ENCODE data around the gene DNAJC22. TPM values are rescaled to one million over a fixed set of nuclear protein-coding genes. Genes with fewer than 3 reads are reported as not detected.

DNAJC22 gene
- total RNA-seq, 4 donors from 2014 or later: 0.17 to 0.34 (median 0.26) TPM; not detected in 1

- H3K27me3 ChIP-seq: peaks cover 18 to 100% (median 63%) of the 10 kb centered on the region in 4 donors
- DNase-seq (ENCODE audit: extremely low spot score): no peak
These were observed 2.1 kb downstream of the DNAJC22 start for GRCh38 chr12:49348781-49349180.

GRCh38 chr12:49349266-49349665 is 2.6 kb downstream of the DNAJC22 start:
- TF ChIP-seq POLR2AphosphoS5 (IDR thresholded peaks at IDR 0.05) (no peak), EP300 (IDR thresholded peaks at IDR 0.05) (no peak), POLR2A (IDR thresholded peaks at IDR 0.05; ENCODE audit: low read depth) (no peak)
- TF ChIP-seq, protein P1, sequence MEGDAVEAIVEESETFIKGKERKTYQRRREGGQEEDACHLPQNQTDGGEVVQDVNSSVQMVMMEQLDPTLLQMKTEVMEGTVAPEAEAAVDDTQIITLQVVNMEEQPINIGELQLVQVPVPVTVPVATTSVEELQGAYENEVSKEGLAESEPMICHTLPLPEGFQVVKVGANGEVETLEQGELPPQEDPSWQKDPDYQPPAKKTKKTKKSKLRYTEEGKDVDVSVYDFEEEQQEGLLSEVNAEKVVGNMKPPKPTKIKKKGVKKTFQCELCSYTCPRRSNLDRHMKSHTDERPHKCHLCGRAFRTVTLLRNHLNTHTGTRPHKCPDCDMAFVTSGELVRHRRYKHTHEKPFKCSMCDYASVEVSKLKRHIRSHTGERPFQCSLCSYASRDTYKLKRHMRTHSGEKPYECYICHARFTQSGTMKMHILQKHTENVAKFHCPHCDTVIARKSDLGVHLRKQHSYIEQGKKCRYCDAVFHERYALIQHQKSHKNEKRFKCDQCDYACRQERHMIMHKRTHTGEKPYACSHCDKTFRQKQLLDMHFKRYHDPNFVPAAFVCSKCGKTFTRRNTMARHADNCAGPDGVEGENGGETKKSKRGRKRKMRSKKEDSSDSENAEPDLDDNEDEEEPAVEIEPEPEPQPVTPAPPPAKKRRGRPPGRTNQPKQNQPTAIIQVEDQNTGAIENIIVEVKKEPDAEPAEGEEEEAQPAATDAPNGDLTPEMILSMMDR (IDR thresholded peaks at IDR 0.05): no peak
- Histone ChIP-seq H3K27me3 (peaks cover 18 to 98% (median 61%) of the 10 kb centered on the region in 4 donors), H3K36me3 (no peaks in the 10 kb centered on the region), H3K4me3 (no peak overlapping the region), H3K27ac (replicated peaks in 1 of 4) (no peak overlapping the region), H3K9me3 (no peaks in the 10 kb centered on the region), H3K4me1 (peaks cover 38% of the 10 kb centered on the region in 4 donors)
- no peak for DNase-seq (ENCODE audit: extremely low spot score)
- 95% methylated on average over 10 of the region's 11 CpGs for WGBS
- intact Hi-C loops (cut with DNase I): no loop called here

More at GRCh38 chr12:49348781-49349180, 2.1 kb downstream of the DNAJC22 start:
- no peaks in the 10 kb centered on the region for H3K9me3 ChIP-seq
- WGBS: 92% methylated on average over 5 of the region's 5 CpGs
- TF ChIP-seq, protein P1 (IDR thresholded peaks at IDR 0.05): no peak
- TF ChIP-seq POLR2A (IDR thresholded peaks at IDR 0.05; ENCODE audit: low read depth) (no peak), EP300 (IDR thresholded peaks at IDR 0.05) (no peak), POLR2AphosphoS5 (IDR thresholded peaks at IDR 0.05) (no peak)
- H3K36me3 ChIP-seq: no peaks in the 10 kb centered on the region
- H3K4me1 ChIP-seq: peaks cover 40 to 43% (median 41%) of the 10 kb centered on the region in 4 donors
- H3K4me3 ChIP-seq: no peak overlapping the region
- intact Hi-C loops (cut with DNase I): no loop called here
- H3K27ac ChIP-seq (replicated peaks in 1 of 4): no peak overlapping the region

- Histone ChIP-seq H3K36me3 (no peaks in the 10 kb centered on the region), H3K4me1 (peaks cover 10 to 11% (median 11%) of the 10 kb centered on the region in 4 donors), H3K27ac (replicated peaks in 1 of 4) (no peak overlapping the region), H3K4me3 (no peak overlapping the region), H3K27me3 (peaks cover 5 to 79% (median 32%) of the 10 kb centered on the region in 4 donors), H3K9me3 (no peaks in the 10 kb centered on the region)
- no peak for DNase-seq (ENCODE audit: extremely low spot score)
- 73% methylated on average over 2 of the region's 2 CpGs for WGBS
- TF ChIP-seq POLR2A (IDR thresholded peaks at IDR 0.05; ENCODE audit: low read depth) (no peak), EP300 (IDR thresholded peaks at IDR 0.05) (no peak), POLR2AphosphoS5 (IDR thresholded peaks at IDR 0.05) (no peak)
- TF ChIP-seq, protein P1 (IDR thresholded peaks at IDR 0.05): no peak
- intact Hi-C loops (cut with DNase I): no loop called here
These were observed 5.7 kb downstream of the DNAJC22 start for GRCh38 chr12:49352351-49352750.

GRCh38 chr12:49355913-49356312 is 9.2 kb downstream of the DNAJC22 start:
- Histone ChIP-seq H3K4me3 (no peak overlapping the region), H3K27me3 (peaks cover 0 to 58% (median 9%) of the 10 kb centered on the region in 4 donors), H3K36me3 (no peaks in the 10 kb centered on the region), H3K9me3 (no peaks in the 10 kb centered on the region), H3K27ac (replicated peaks in 1 of 4) (no peak overlapping the region), H3K4me1 (peaks cover 0 to 7% (median 4%) of the 10 kb centered on the region in 4 donors)
- DNase-seq (ENCODE audit: extremely low spot score): peak; percentile 26
- no peak for TF ChIP-seq POLR2AphosphoS5 (IDR thresholded peaks at IDR 0.05)
- TF ChIP-seq POLR2A (IDR thresholded peaks at IDR 0.05; ENCODE audit: low read depth): no peak
- TF ChIP-seq, protein P1 (IDR thresholded peaks at IDR 0.05): no peak
- no peak for TF ChIP-seq EP300 (IDR thresholded peaks at IDR 0.05)
- intact Hi-C loops (cut with DNase I): loop anchor here (2.0 kb wide), 1 partner anchor 225 kb away; no protein-coding TSS in a partner anchor
- WGBS: 86% methylated on average over 10 of the region's 10 CpGs
